Adrenal gland (tissue), 5 donors: ENCODE measurements around the gene SPARCL1.

ENCODE experiments used
- POLR2A ChIP-seq, 2 donors: fragments of 450-650 bp; IDR thresholded peaks; one replicate each; pipeline ENCODE4 v1.6.1; 2017; ENCODE audit warnings: antibody characterized with exemption in 2 of 2, mild to moderate bottlenecking in 2 of 2, moderate library complexity in 1 of 2
- TF ChIP-seq, protein P1 (sequence below), 6 experiments: fragments of 450-650 bp in 4 of 6; fragments of 200-600 bp in 2 of 6; sonication (generic) in 1 of 6; IDR thresholded peaks; 1 replicate in 5 of 6; 2 replicates in 1 of 6; pipeline versions ENCODE4 v1.5.1 to v1.8.0; 2016 to 2021; ENCODE audit warnings: antibody characterized with exemption in 6 of 6, mild to moderate bottlenecking in 2 of 6, moderate library complexity in 1 of 6
- donor health status: DM: no; HTN: no; CAD: no.

DNA sequence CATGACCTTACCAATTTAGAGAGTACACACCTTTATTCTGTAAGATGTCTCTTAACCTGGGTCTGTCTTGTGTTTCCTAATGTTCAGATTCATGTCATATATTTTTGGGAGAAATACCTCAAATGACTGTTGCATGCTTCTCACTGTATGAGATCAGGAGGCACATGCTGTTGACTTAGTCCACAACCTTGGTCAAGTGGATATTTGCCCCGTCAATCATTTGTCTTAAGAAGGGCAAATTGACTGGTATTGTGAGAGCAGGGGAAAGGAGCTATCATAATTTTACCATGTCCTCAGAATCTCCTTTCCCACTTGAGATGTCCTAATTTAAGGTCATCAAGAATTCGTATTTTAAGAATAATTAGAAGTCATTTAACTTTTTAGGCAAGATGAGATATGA is 95.8 kb downstream of the SPARCL1 start:
- TF ChIP-seq, protein P1, sequence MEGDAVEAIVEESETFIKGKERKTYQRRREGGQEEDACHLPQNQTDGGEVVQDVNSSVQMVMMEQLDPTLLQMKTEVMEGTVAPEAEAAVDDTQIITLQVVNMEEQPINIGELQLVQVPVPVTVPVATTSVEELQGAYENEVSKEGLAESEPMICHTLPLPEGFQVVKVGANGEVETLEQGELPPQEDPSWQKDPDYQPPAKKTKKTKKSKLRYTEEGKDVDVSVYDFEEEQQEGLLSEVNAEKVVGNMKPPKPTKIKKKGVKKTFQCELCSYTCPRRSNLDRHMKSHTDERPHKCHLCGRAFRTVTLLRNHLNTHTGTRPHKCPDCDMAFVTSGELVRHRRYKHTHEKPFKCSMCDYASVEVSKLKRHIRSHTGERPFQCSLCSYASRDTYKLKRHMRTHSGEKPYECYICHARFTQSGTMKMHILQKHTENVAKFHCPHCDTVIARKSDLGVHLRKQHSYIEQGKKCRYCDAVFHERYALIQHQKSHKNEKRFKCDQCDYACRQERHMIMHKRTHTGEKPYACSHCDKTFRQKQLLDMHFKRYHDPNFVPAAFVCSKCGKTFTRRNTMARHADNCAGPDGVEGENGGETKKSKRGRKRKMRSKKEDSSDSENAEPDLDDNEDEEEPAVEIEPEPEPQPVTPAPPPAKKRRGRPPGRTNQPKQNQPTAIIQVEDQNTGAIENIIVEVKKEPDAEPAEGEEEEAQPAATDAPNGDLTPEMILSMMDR (IDR thresholded peaks at IDR 0.05), result no peak
- no peak for TF ChIP-seq POLR2A (IDR thresholded peaks at IDR 0.05)
